ENCODE results near the gene PAN2.

The PAN2 gene

GRCh38 chr12:56267443-56268071, 66.2 kb downstream of the PAN2 start:
- no peak for DNase-seq

- DNase-seq, result peak; percentile 90 to 91
Observed at GRCh38 chr12:56266693-56267442, 66.9 kb downstream of the PAN2 start, which contains the start of gene COQ10A. COQ10A (plus strand) TSS chr12:56266942; CDS start chr12:56267119, 177 bp downstream.
